K562 (cell line): ENCODE results near the gene SMARCC1. TPM values are rescaled to one million over a fixed set of nuclear protein-coding genes. Genes with fewer than 3 reads are reported as not detected.

ENCODE experiments used
- ARNT ChIP-seq, 2 experiments: fragments of 450-650 bp; IDR thresholded peaks; 2 replicates each; pipeline ENCODE4 v1.6.1; 2016; ENCODE audit warnings: mild to moderate bottlenecking in 1 of 2
- CBX3 ChIP-seq, 2 experiments: IDR thresholded peaks; 1 replicate in 1 of 2; 2 replicates in 1 of 2; pipeline ENCODE4 v1.6.1; 2012; ENCODE audit warnings: inconsistent platforms in 2 of 2, low read length in 2 of 2, borderline replicate concordance in 1 of 2, control low read depth in 1 of 2
- CBX8 ChIP-seq: fragments of 200-600 bp; sonication (generic); IDR thresholded peaks from 2 replicates; pipeline ENCODE4 v1.6.1; 2012; ENCODE audit warnings: borderline replicate concordance, mixed run types, low read depth, mild to moderate bottlenecking, moderate library complexity, mixed read lengths, low read length, control low read depth, inconsistent platforms; ENCODE audit not compliant: poor library complexity, severe bottlenecking; ENCODE audit errors: extremely low read depth
- ESRRA ChIP-seq: fragments of 450-650 bp; IDR thresholded peaks from 2 replicates; pipeline ENCODE4 v1.6.1; 2014; ENCODE audit warnings: low read depth, mild to moderate bottlenecking, moderate library complexity, borderline replicate concordance
- HDAC3 ChIP-seq: fragments of 450-650 bp; IDR thresholded peaks from 2 replicates; pipeline ENCODE4 v1.6.1; 2018; ENCODE audit warnings: borderline replicate concordance, mild to moderate bottlenecking, moderate library complexity; ENCODE audit not compliant: partially characterized antibody
- HMGN3 ChIP-seq: IDR thresholded peaks from 2 replicates; pipeline ENCODE4 v1.6.1; 2011; ENCODE audit warnings: borderline replicate concordance, low read depth, mild to moderate bottlenecking, mixed read lengths, low read length; ENCODE audit not compliant: insufficient read length; ENCODE audit errors: extremely low read depth
- KDM2B ChIP-seq: fragments of 250-450 bp; sonication (Bioruptor Pico); IDR thresholded peaks from 2 replicates; pipeline ENCODE4 v1.8.0; 2021; ENCODE audit warnings: mild to moderate bottlenecking, moderate library complexity
- LEF1 ChIP-seq: fragments of 450-650 bp; IDR thresholded peaks from 2 replicates; pipeline ENCODE4 v1.6.1; 2016; ENCODE audit warnings: mild to moderate bottlenecking
- MAZ ChIP-seq, 2 experiments: fragments of 450-650 bp in 1 of 2; sonication (generic) in 1 of 2; formaldehyde crosslinking; IDR thresholded peaks in 1 of 2; conservative IDR thresholded peaks in 1 of 2; 2 replicates each; pipeline versions ENCODE4 v1.4.0 to v1.5.0; 2020; ENCODE audit warnings: mild to moderate bottlenecking in 1 of 2, missing genetic modification reagents in 1 of 2
- MYC ChIP-seq, 2 experiments: fragments of 250-450 bp in 1 of 2; sonication (Bioruptor Pico) in 1 of 2; IDR thresholded peaks; 2 replicates each; pipeline versions ENCODE4 v1.5.1 to v1.6.1; 2012 to 2021; ENCODE audit warnings: low read depth in 2 of 2, borderline replicate concordance in 1 of 2, improper control_type of control experiment in 1 of 2, low read length in 1 of 2, mild to moderate bottlenecking in 1 of 2, moderate library complexity in 1 of 2
- PRMT5 ChIP-seq: sonication (generic); formaldehyde crosslinking; IDR thresholded peaks from 2 replicates; pipeline ENCODE4 v1.5.0; 2020; ENCODE audit warnings: missing genetic modification reagents
- PURB ChIP-seq: sonication (generic); formaldehyde crosslinking; IDR thresholded peaks from 2 replicates; pipeline ENCODE4 v1.9.0; 2021; ENCODE audit warnings: low read depth, mild to moderate bottlenecking, missing genetic modification reagents
- RBM14 ChIP-seq: fragments of 200-400 bp; formaldehyde crosslinking; IDR thresholded peaks from 2 replicates; pipeline ENCODE4 v1.6.1; 2018; ENCODE audit warnings: low read depth, mild to moderate bottlenecking, low read length, moderate library complexity, borderline replicate concordance; ENCODE audit not compliant: insufficient read depth
- SMARCA5 ChIP-seq: fragments of 450-650 bp; IDR thresholded peaks from 2 replicates; pipeline ENCODE4 v1.6.1; 2016
- SNIP1 ChIP-seq: fragments of 450-650 bp; IDR thresholded peaks from 2 replicates; pipeline ENCODE4 v1.7.1; 2017; ENCODE audit warnings: low read depth, mild to moderate bottlenecking
- SREBF2 ChIP-seq: sonication (generic); formaldehyde crosslinking; IDR thresholded peaks from 2 replicates; pipeline ENCODE4 v1.4.0; 2020; ENCODE audit warnings: mild to moderate bottlenecking, missing genetic modification reagents
- THAP12 ChIP-seq: fragments of 250-450 bp; sonication (Bioruptor Pico); IDR thresholded peaks from 2 replicates; pipeline ENCODE4 v1.9.0; 2021; ENCODE audit warnings: mild to moderate bottlenecking, inconsistent platforms
- XRCC3 ChIP-seq: fragments of 450-650 bp; IDR thresholded peaks from 2 replicates; pipeline ENCODE4 v1.6.1; 2017; ENCODE audit warnings: mild to moderate bottlenecking, moderate library complexity
- ZFP30 ChIP-seq: fragments of 250-450 bp; sonication (Bioruptor Pico); IDR thresholded peaks from 2 replicates; pipeline ENCODE4 v1.8.0; 2022; ENCODE audit warnings: moderate library complexity, mild to moderate bottlenecking, inconsistent platforms, borderline replicate concordance
- ZNF75A ChIP-seq: fragments of 450-650 bp; formaldehyde crosslinking; IDR thresholded peaks from 2 replicates; pipeline ENCODE4 v1.4.0; 2020; ENCODE audit warnings: mild to moderate bottlenecking
- polyA plus RNA-seq, 8 experiments: library from polyadenylated mRNA; depleted of rRNA in 4 of 8; stranded (reverse) in 5 of 8; unstranded in 3 of 8; fragments of >200 nt; fragmentation: Nextera tagmentation in 2 of 8; fragmentation: Illumina TruSeq in 1 of 8; extraction: Ambion mirVana in 2 of 8; extraction: Trizol in 1 of 8; gene quantifications; 2 replicates each; pipeline versions ENCODE4 v1.2.1 to v1.2.3, GENCODE V29; 2011 to 2014; ENCODE audit warnings: inconsistent platforms in 1 of 8, missing spikeins in 1 of 8
- total RNA-seq, 7 experiments: library from RNA; depleted of rRNA in 6 of 7; stranded (reverse); fragments of >200 nt in 6 of 7; fragmentation: Illumina TruSeq in 2 of 7; extraction: Trizol in 2 of 7; gene quantifications; 2 replicates each; pipeline versions ENCODE4 v1.2.1 to v1.2.3, GENCODE V29; 2011 to 2021; ENCODE audit warnings: low replicate concordance in 1 of 7
- TF ChIP-seq, protein P1 (sequence below): fragments of 250-450 bp; sonication (Bioruptor Pico); IDR thresholded peaks from 2 replicates; pipeline ENCODE4 v1.5.0; 2021
- TF ChIP-seq, protein P2 (sequence below): sonication (generic); formaldehyde crosslinking; IDR thresholded peaks from 2 replicates; pipeline ENCODE4 v1.8.0; 2022; ENCODE audit warnings: mild to moderate bottlenecking, missing genetic modification reagents, borderline replicate concordance

Gene SMARCC1
- total and polyA plus RNA-seq, 9 of the 15 experiments (the other 6 are each of a cell fraction or from before 2014, with no cell fraction given): 20.7 to 199 (median 66.0) TPM

DNA sequence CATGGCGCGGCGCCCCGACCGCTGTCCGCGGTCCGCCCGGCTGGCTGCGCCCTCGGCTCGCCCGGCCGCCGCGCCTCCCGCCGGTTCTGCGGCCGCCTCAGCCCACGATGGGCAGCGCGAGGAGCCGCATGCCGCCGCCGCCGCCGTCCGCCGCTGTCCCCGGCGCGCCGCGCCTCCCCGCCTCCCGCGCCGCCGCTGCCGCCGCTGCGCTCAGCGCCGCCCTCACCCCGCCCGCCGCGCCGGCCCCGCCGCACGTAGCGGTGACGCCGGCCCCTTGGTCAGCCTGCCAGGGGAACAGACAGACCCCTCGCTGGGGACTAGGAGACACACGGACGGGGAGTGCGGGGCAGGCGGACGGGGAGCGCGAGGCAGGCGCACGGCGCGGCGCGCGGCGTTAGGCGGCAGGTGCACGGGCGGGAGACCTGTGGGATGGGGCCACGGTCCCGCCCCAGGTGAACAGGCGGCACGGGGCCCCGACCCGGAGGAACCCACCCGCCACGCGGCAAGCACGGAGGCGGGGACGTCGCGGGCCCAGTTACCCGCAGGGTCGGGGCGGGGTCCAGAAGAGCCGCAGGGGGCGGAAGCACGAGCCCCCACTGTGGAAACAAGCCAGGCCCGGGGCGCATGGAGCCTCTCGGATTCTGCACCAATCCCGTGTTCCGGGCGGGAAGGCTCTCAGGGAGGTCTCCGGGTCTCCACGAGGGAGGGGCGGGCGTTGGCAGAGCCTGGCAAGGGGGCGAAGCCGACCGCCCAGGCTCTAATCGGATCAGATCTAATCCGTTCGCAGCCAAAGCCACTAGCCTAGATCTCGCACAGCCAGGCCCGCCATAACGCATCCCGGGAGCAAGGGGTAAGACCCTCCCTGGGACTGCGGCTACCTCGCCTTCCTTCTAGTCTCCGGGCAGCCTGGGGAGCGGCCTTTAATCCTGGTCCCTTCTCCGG is 202.7 kb downstream of the SMARCC1 start, which contains the start of gene CSPG5 (continued):
- TF ChIP-seq LEF1 (no peak), CBX3 (IDR thresholded peaks at IDR 0.05; ENCODE audit: borderline replicate concordance in 1 of 2, low read length in 2 of 2) (no peak), XRCC3 (no peak), THAP12 (CRISPR knock-in tag) (peak; percentile 64; the same call in 1 of the 2 replicates), ZNF75A (no peak), HDAC3 (no peak), CBX8 (no peak), PURB (CRISPR knock-in tag) (no peak), ZFP30 (CRISPR knock-in tag) (no peak), SREBF2 (CRISPR knock-in tag) (no peak), MYC (IDR thresholded peaks at IDR 0.05; ENCODE audit: low read depth, low read length) (no peak), MYC (CRISPR knock-in tag; IDR thresholded peaks at IDR 0.05; ENCODE audit: borderline replicate concordance, low read depth) (no peak), SNIP1 (no peak), ESRRA (no peak), ARNT (IDR thresholded peaks at IDR 0.05) (no peak), KDM2B (CRISPR knock-in tag) (peak; percentile 72), PRMT5 (CRISPR knock-in tag) (no peak), SMARCA5 (no peak), MAZ (CRISPR knock-in tag; conservative IDR thresholded peaks at IDR 0.05 in 1 of 2, IDR thresholded peaks at IDR 0.05 in 1 of 2) (peak; percentile 26 to 34; a peak in 2 of 4 replicates), HMGN3 (no peak), RBM14 (0 out of 2 replicates have a peak, but pooled peaks have one; percentile 51)
- TF ChIP-seq, protein P1, sequence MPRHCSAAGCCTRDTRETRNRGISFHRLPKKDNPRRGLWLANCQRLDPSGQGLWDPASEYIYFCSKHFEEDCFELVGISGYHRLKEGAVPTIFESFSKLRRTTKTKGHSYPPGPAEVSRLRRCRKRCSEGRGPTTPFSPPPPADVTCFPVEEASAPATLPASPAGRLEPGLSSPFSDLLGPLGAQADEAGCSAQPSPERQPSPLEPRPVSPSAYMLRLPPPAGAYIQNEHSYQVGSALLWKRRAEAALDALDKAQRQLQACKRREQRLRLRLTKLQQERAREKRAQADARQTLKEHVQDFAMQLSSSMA (CRISPR knock-in tag): no peak
- TF ChIP-seq, protein P2, sequence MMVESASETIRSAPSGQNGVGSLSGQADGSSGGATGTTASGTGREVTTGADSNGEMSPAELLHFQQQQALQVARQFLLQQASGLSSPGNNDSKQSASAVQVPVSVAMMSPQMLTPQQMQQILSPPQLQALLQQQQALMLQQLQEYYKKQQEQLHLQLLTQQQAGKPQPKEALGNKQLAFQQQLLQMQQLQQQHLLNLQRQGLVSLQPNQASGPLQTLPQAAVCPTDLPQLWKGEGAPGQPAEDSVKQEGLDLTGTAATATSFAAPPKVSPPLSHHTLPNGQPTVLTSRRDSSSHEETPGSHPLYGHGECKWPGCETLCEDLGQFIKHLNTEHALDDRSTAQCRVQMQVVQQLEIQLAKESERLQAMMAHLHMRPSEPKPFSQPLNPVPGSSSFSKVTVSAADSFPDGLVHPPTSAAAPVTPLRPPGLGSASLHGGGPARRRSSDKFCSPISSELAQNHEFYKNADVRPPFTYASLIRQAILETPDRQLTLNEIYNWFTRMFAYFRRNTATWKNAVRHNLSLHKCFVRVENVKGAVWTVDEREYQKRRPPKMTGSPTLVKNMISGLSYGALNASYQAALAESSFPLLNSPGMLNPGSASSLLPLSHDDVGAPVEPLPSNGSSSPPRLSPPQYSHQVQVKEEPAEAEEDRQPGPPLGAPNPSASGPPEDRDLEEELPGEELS (CRISPR knock-in tag): no peak
